K562 (cell line): Measurements from ENCODE around the gene CHST12. TPM values are rescaled to one million over a fixed set of nuclear protein-coding genes. Genes with fewer than 3 reads are reported as not detected.
A peak's percentile ranks its signal among the peaks of the same experiment; 100 is the strongest.

Experiments
- ATF6 ChIP-seq: sonication (generic); formaldehyde crosslinking; IDR thresholded peaks from 2 replicates; pipeline ENCODE4 v1.4.0; 2020; ENCODE audit warnings: mild to moderate bottlenecking, missing genetic modification reagents
- CCNT2 ChIP-seq: IDR thresholded peaks from 2 replicates; pipeline ENCODE4 v1.6.1; 2011; ENCODE audit warnings: borderline replicate concordance, low read depth, mild to moderate bottlenecking, moderate library complexity, mixed read lengths, low read length; ENCODE audit not compliant: insufficient read length; ENCODE audit errors: extremely low read depth
- CREB3L1 ChIP-seq: fragments of 450-650 bp; IDR thresholded peaks from 2 replicates; pipeline ENCODE4 v1.6.1; 2014; ENCODE audit warnings: low read depth, mild to moderate bottlenecking, moderate library complexity, borderline replicate concordance
- EGR1 ChIP-seq: fragments of 450-650 bp; conservative IDR thresholded peaks from 2 replicates; pipeline ENCODE4 v1.6.1; 2017; ENCODE audit warnings: mild to moderate bottlenecking
- FOXJ2 ChIP-seq: fragments of 200-800 bp; sonication (Bioruptor generic); IDR thresholded peaks from 2 replicates; pipeline ENCODE4 v1.6.1; 2016; ENCODE audit warnings: missing genetic modification characterization, missing compliant biosample characterization
- HDAC2 ChIP-seq: fragments of 450-650 bp; IDR thresholded peaks from 2 replicates; pipeline ENCODE4 v1.6.1; 2016; ENCODE audit warnings: mild to moderate bottlenecking
- HDGF ChIP-seq: fragments of 450-650 bp; IDR thresholded peaks from 2 replicates; pipeline ENCODE4 v1.6.1; 2016
- HMGN3 ChIP-seq: IDR thresholded peaks from 2 replicates; pipeline ENCODE4 v1.6.1; 2011; ENCODE audit warnings: borderline replicate concordance, low read depth, mild to moderate bottlenecking, mixed read lengths, low read length; ENCODE audit not compliant: insufficient read length; ENCODE audit errors: extremely low read depth
- MEIS2 ChIP-seq: fragments of 450-650 bp; IDR thresholded peaks from 2 replicates; pipeline ENCODE4 v1.6.1; 2014; ENCODE audit warnings: mild to moderate bottlenecking; ENCODE audit not compliant: partially characterized antibody
- MNT ChIP-seq, 2 experiments: fragments of 450-650 bp; conservative IDR thresholded peaks; 2 replicates each; pipeline ENCODE4 v1.6.1; 2017; ENCODE audit warnings: mild to moderate bottlenecking in 2 of 2, moderate library complexity in 2 of 2
- TCF3 ChIP-seq: sonication (generic); formaldehyde crosslinking; IDR thresholded peaks from 2 replicates; pipeline ENCODE4 v1.4.0; 2020; ENCODE audit warnings: mild to moderate bottlenecking, missing genetic modification reagents
- TRIM28 ChIP-seq: fragments of 450-650 bp; IDR thresholded peaks from 2 replicates; pipeline ENCODE4 v1.6.1; 2017
- YY1 ChIP-seq, 3 experiments: IDR thresholded peaks; 2 replicates each; pipeline ENCODE4 v1.6.1; 2011; ENCODE audit warnings: low read length in 2 of 3, mild to moderate bottlenecking in 2 of 3, moderate library complexity in 2 of 3, borderline replicate concordance in 1 of 3, control low read depth in 1 of 3, low read depth in 1 of 3; ENCODE audit not compliant: insufficient read depth in 3 of 3, insufficient replicate concordance in 2 of 3, control insufficient read depth in 1 of 3, insufficient read length in 1 of 3; ENCODE audit errors: extremely low read depth in 1 of 3
- ZSCAN29 ChIP-seq: fragments of 450-650 bp; IDR thresholded peaks from 2 replicates; pipeline ENCODE4 v1.6.1; 2017
- polyA plus RNA-seq, 8 experiments: library from polyadenylated mRNA; depleted of rRNA in 4 of 8; stranded (reverse) in 5 of 8; unstranded in 3 of 8; fragments of >200 nt; fragmentation: Nextera tagmentation in 2 of 8; fragmentation: Illumina TruSeq in 1 of 8; extraction: Ambion mirVana in 2 of 8; extraction: Trizol in 1 of 8; gene quantifications; 2 replicates each; pipeline versions ENCODE4 v1.2.1 to v1.2.3, GENCODE V29; 2011 to 2014; ENCODE audit warnings: inconsistent platforms in 1 of 8, missing spikeins in 1 of 8
- total RNA-seq, 7 experiments: library from RNA; depleted of rRNA in 6 of 7; stranded (reverse); fragments of >200 nt in 6 of 7; fragmentation: Illumina TruSeq in 2 of 7; extraction: Trizol in 2 of 7; gene quantifications; 2 replicates each; pipeline versions ENCODE4 v1.2.1 to v1.2.3, GENCODE V29; 2011 to 2021; ENCODE audit warnings: low replicate concordance in 1 of 7
- TF ChIP-seq, protein P1 (sequence below): sonication (generic); formaldehyde crosslinking; IDR thresholded peaks from 2 replicates; pipeline ENCODE4 v1.8.0; 2022; ENCODE audit warnings: missing genetic modification reagents, mild to moderate bottlenecking, moderate library complexity, borderline replicate concordance
- TF ChIP-seq, protein P2 (sequence below): fragments of 250-450 bp; sonication (Bioruptor Pico); IDR thresholded peaks from 2 replicates; pipeline ENCODE4 v1.4.0; 2020; ENCODE audit warnings: mild to moderate bottlenecking, moderate library complexity

Gene CHST12
- total and polyA plus RNA-seq, 9 of the 15 experiments (the other 6 are each of a cell fraction or from before 2014, with no cell fraction given), result 0.18 to 19.8 (median 3.6) TPM

DNA sequence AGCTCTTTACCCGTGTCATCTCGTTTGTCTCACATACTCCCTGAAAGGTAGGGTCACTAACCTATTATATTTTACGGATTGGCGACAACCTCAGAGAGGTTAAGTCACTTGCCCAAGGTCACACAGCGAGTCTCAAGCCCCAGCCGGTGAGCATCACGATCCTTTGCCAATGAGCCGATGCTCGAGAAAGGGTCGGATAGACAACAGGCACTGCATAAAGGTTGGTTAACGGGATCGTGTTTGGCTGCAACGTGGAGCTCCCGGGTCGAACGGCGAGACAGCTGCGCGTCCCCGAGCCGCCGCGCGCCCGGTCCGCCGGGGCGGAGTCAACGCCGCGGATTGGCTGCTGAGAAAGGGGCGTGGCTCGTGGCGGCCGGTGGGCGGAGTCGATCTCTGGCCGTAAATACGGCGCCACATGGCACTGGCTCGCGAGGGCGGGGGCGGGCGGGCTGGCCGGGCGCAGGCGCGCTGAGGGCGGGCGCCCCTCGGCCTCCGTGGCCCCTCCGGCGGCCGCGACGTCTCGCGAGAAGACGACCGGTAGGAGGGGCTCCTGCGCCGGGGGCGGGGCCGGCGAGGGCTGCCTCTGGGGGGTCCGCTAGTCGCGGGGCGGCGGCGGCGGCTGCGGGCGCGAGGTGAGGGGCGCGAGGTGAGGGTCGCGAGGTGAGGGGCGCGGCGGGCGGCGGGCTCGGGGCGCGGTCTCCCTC is at the start of gene CHST12 (continued):
- peak; percentile 73 for TF ChIP-seq CREB3L1
- TF ChIP-seq, protein P1, sequence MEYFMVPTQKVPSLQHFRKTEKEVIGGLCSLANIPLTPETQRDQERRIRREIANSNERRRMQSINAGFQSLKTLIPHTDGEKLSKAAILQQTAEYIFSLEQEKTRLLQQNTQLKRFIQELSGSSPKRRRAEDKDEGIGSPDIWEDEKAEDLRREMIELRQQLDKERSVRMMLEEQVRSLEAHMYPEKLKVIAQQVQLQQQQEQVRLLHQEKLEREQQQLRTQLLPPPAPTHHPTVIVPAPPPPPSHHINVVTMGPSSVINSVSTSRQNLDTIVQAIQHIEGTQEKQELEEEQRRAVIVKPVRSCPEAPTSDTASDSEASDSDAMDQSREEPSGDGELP, result peak; percentile 83
- peak; percentile 76 for TF ChIP-seq HMGN3
- TF ChIP-seq, protein P2, sequence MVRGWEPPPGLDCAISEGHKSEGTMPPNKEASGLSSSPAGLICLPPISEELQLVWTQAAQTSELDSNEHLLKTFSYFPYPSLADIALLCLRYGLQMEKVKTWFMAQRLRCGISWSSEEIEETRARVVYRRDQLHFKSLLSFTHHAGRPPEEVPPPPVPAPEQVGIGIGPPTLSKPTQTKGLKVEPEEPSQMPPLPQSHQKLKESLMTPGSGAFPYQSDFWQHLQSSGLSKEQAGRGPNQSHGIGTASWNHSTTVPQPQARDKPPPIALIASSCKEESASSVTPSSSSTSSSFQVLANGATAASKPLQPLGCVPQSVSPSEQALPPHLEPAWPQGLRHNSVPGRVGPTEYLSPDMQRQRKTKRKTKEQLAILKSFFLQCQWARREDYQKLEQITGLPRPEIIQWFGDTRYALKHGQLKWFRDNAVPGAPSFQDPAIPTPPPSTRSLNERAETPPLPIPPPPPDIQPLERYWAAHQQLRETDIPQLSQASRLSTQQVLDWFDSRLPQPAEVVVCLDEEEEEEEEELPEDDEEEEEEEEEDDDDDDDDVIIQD (CRISPR knock-in tag), result no peak
- TF ChIP-seq FOXJ2 (tag), result 0 out of 2 replicates have a peak, but pooled peaks have one; percentile 50
- peak; percentile 53 for TF ChIP-seq CCNT2
- peak; percentile 100 for TF ChIP-seq HDGF
- TF ChIP-seq TRIM28, result peak; percentile 39; the same call in 1 of the 2 replicates
- peak; percentile 100 for TF ChIP-seq HDAC2
- TF ChIP-seq MNT (conservative IDR thresholded peaks at IDR 0.05), result peak; percentile 95 to 97
- peak in 1 of 3 experiments; percentile 8 for TF ChIP-seq YY1 (IDR thresholded peaks at IDR 0.05; ENCODE audit: borderline replicate concordance in 1 of 3, control insufficient read depth in 1 of 3, extremely low read depth in 1 of 3, insufficient read depth in 3 of 3, insufficient read length in 1 of 3, insufficient replicate concordance in 2 of 3, low read depth in 1 of 3, low read length in 2 of 3)
- peak; percentile 44 for TF ChIP-seq MEIS2
- TF ChIP-seq TCF3 (CRISPR knock-in tag), result peak; percentile 29; the same call in 1 of the 2 replicates
- TF ChIP-seq EGR1, result peak; percentile 51; the same call in 1 of the 2 replicates
- TF ChIP-seq ATF6, result no peak
- TF ChIP-seq ZSCAN29, result 0 out of 2 replicates have a peak, but pooled peaks have one; percentile 33
